H9 (cell line): Measurements from ENCODE around the gene MTERF4. TPM values are rescaled to one million over a fixed set of nuclear protein-coding genes. Genes with fewer than 3 reads are reported as not detected.

Experiments
- DNase-seq: peaks from one replicate; pipeline ENCODE4 v3.0.0-alpha.2; 2017
- H2AFZ ChIP-seq: one replicate; pipeline ENCODE4 v1.6.1; 2013; ENCODE audit warnings: mild to moderate bottlenecking, low read length, control low read depth, moderate library complexity
- H2AK5ac ChIP-seq: 2 replicates; pipeline ENCODE4 v1.6.1; 2013; ENCODE audit warnings: low read length, control low read depth, mixed read lengths; ENCODE audit not compliant: insufficient read length
- H2BK120ac ChIP-seq: one replicate; pipeline ENCODE4 v1.6.1; 2013; ENCODE audit warnings: low read depth, mild to moderate bottlenecking, low read length, control low read depth, inconsistent platforms; ENCODE audit not compliant: poor library complexity, severe bottlenecking
- H2BK12ac ChIP-seq: 2 replicates; pipeline ENCODE4 v1.6.1; 2013; ENCODE audit warnings: low read length, control low read depth, mixed read lengths, low read depth; ENCODE audit not compliant: insufficient read length
- H2BK15ac ChIP-seq: 2 replicates; pipeline ENCODE4 v1.6.1; 2013; ENCODE audit warnings: low read depth, low read length, control low read depth
- H2BK20ac ChIP-seq: one replicate; pipeline ENCODE4 v1.6.1; 2013; ENCODE audit warnings: low read depth, mild to moderate bottlenecking, low read length, control low read depth, inconsistent platforms; ENCODE audit not compliant: poor library complexity, severe bottlenecking
- H2BK5ac ChIP-seq: 2 replicates; pipeline ENCODE4 v1.6.1; 2013; ENCODE audit warnings: low read length, control low read depth, mixed read lengths; ENCODE audit not compliant: insufficient read length
- H3K14ac ChIP-seq: 2 replicates; pipeline ENCODE4 v1.6.1; 2013; ENCODE audit warnings: low read length, control low read depth; ENCODE audit not compliant: insufficient read depth
- H3K18ac ChIP-seq: 2 replicates; pipeline ENCODE4 v1.6.1; 2013; ENCODE audit warnings: low read depth, mild to moderate bottlenecking, mixed read lengths, low read length, control low read depth; ENCODE audit not compliant: insufficient read length
- H3K23ac ChIP-seq: 2 replicates; pipeline ENCODE4 v1.6.1; 2013; ENCODE audit warnings: low read length, control low read depth, mixed read lengths, low read depth; ENCODE audit not compliant: insufficient read length
- H3K23me2 ChIP-seq: 2 replicates; pipeline ENCODE4 v1.6.1; 2013; ENCODE audit warnings: low read depth, mild to moderate bottlenecking, mixed read lengths, low read length, control low read depth; ENCODE audit not compliant: insufficient read length, poor library complexity, severe bottlenecking
- H3K27ac ChIP-seq: 2 replicates; pipeline ENCODE4 v1.5.1; 2013; ENCODE audit warnings: low read length, control low read depth, mixed read lengths, low read depth; ENCODE audit not compliant: insufficient read length
- H3K27me3 ChIP-seq: 2 replicates; pipeline ENCODE4 v1.6.1; 2013; ENCODE audit warnings: low read length, control low read depth, inconsistent platforms; ENCODE audit not compliant: insufficient read depth
- H3K4ac ChIP-seq: 2 replicates; pipeline ENCODE4 v1.6.1; 2013; ENCODE audit warnings: low read depth, mild to moderate bottlenecking, control low read depth, inconsistent platforms, low read length, moderate library complexity
- H3K4me1 ChIP-seq: 2 replicates; pipeline ENCODE4 v1.6.1; 2013; ENCODE audit warnings: low read length, control low read depth, inconsistent platforms; ENCODE audit not compliant: insufficient read depth
- H3K4me2 ChIP-seq: 2 replicates; pipeline ENCODE4 v1.6.1; 2013; ENCODE audit warnings: low read length, control low read depth, mixed read lengths; ENCODE audit not compliant: insufficient read length, insufficient read depth
- H3K56ac ChIP-seq: 2 replicates; pipeline ENCODE4 v1.6.1; 2013; ENCODE audit warnings: low read depth, mild to moderate bottlenecking, mixed read lengths, low read length, control low read depth; ENCODE audit not compliant: insufficient read length
- H3K79me1 ChIP-seq: 2 replicates; pipeline ENCODE4 v1.6.1; 2013; ENCODE audit warnings: low read depth, mild to moderate bottlenecking, moderate library complexity, low read length, control low read depth, inconsistent platforms; ENCODE audit not compliant: insufficient read depth, poor library complexity, severe bottlenecking
- H3K79me2 ChIP-seq: 2 replicates; pipeline ENCODE4 v1.6.1; 2013; ENCODE audit warnings: low read length, control low read depth, inconsistent platforms; ENCODE audit not compliant: insufficient read depth
- H3K9ac ChIP-seq: 2 replicates; pipeline ENCODE4 v1.6.1; 2013; ENCODE audit warnings: low read length, control low read depth, mixed read lengths; ENCODE audit not compliant: insufficient read length; ENCODE audit errors: extremely low read depth
- H3K9me3 ChIP-seq: one replicate; pipeline ENCODE4 v1.6.1; 2013; ENCODE audit warnings: low read depth, low read length, inconsistent platforms; ENCODE audit not compliant: control insufficient read depth
- H3T11ph ChIP-seq: one replicate; pipeline ENCODE4 v1.6.1; 2013; ENCODE audit warnings: mild to moderate bottlenecking, low read length, control low read depth, inconsistent platforms
- H4K20me1 ChIP-seq: one replicate; pipeline ENCODE4 v1.6.1; 2013; ENCODE audit not compliant: control insufficient read depth, insufficient read length, insufficient read depth
- H4K5ac ChIP-seq: 2 replicates; pipeline ENCODE4 v1.6.1; 2013; ENCODE audit warnings: low read depth, mild to moderate bottlenecking, mixed read lengths, low read length, control low read depth; ENCODE audit not compliant: insufficient read length
- H4K8ac ChIP-seq: replicated peaks from 2 replicates; pipeline ENCODE4 v1.6.1; 2013; ENCODE audit warnings: low read length, control low read depth, mixed read lengths, low read depth; ENCODE audit not compliant: insufficient read length
- H4K91ac ChIP-seq: 2 replicates; pipeline ENCODE4 v1.6.1; 2013; ENCODE audit warnings: low read depth, mild to moderate bottlenecking, moderate library complexity, mixed read lengths, low read length, control low read depth; ENCODE audit not compliant: insufficient read length
- H3K27ac Mint-ChIP-seq, 3 experiments: 2 replicates in 2 of 3; 3 replicates in 1 of 3; pipeline ENCODE4 v1.8.0; 2020 to 2021; ENCODE audit warnings: mixed read lengths in 3 of 3, mild to moderate bottlenecking in 1 of 3, moderate library complexity in 1 of 3
- H3K27me3 Mint-ChIP-seq: 2 replicates; pipeline ENCODE4 v1.8.0; 2021; ENCODE audit warnings: low read depth, mild to moderate bottlenecking, moderate library complexity, mixed read lengths
- H3K36me3 Mint-ChIP-seq, 3 experiments: 2 replicates in 2 of 3; 3 replicates in 1 of 3; pipeline ENCODE4 v1.8.0; 2020 to 2021; ENCODE audit warnings: low read depth in 3 of 3, mixed read lengths in 3 of 3; ENCODE audit not compliant: insufficient read depth in 1 of 3
- H3K4me1 Mint-ChIP-seq, 2 experiments: 2 replicates each; pipeline ENCODE4 v1.8.0; 2020; ENCODE audit warnings: mixed read lengths in 2 of 2
- H3K4me3 Mint-ChIP-seq, 2 experiments: 2 replicates in 1 of 2; 3 replicates in 1 of 2; pipeline ENCODE4 v1.8.0; 2020 to 2021; ENCODE audit warnings: mild to moderate bottlenecking in 2 of 2, mixed read lengths in 2 of 2, moderate library complexity in 1 of 2
- H3K9me3 Mint-ChIP-seq, 2 experiments: 2 replicates in 1 of 2; 3 replicates in 1 of 2; pipeline ENCODE4 v1.8.0; 2020; ENCODE audit warnings: mild to moderate bottlenecking in 2 of 2, mixed read lengths in 2 of 2, moderate library complexity in 1 of 2
- CTCF ChIP-seq: fragments of 200-600 bp; sonication (generic); conservative IDR thresholded peaks from 3 replicates; pipeline ENCODE4 v1.8.0; 2021; ENCODE audit warnings: antibody characterized with exemption, mild to moderate bottlenecking
- WGBS: extraction: QIAGEN DNeasy Blood & Tissue Kit; methylation state at CpG from one replicate; pipeline ENCODE4 v1.1.7; 2013; ENCODE audit warnings: missing lambda C conversion rate, low lambda C conversion rate, mixed read lengths; ENCODE audit not compliant: insufficient read length; ENCODE audit errors: extremely low coverage; 5-methylcytosine and 5-hydroxymethylcytosine counted together
- total RNA-seq: library from RNA; stranded (reverse); gene quantifications from 2 replicates; pipeline ENCODE4 v1.2.1, GENCODE V29; 2021

Gene MTERF4
- total RNA-seq, 1 experiment from 2014 or later, result 35.0 TPM

- WGBS, result no CpG with 5 or more reads among the region's 6 CpGs
- H2BK5ac ChIP-seq, result no peak overlapping the region
Measured at GRCh38 chr2:241061275-241061674, 40.8 kb downstream of the MTERF4 start.

More at GRCh38 chr2:241061275-241061674, 40.8 kb downstream of the MTERF4 start:
- Mint-ChIP-seq H3K9me3 (no peaks in the 10 kb centered on the region; a peak in 2 of 5 replicates), H3K4me1 (peaks cover 0 to 7% of the 10 kb centered on the region in 2 experiments; a peak in 2 of 4 replicates), H3K27ac (no peak overlapping the region), H3K27me3 (no peaks in the 10 kb centered on the region; the same call in 1 of the 2 replicates), H3K36me3 (no peaks in the 10 kb centered on the region), H3K4me3 (no peak overlapping the region)
- H4K5ac ChIP-seq, result no peak overlapping the region
- H2BK20ac ChIP-seq, result no peak overlapping the region
- no peak overlapping the region for H2BK15ac ChIP-seq
- H3K56ac ChIP-seq, result no peak overlapping the region
- no peak overlapping the region for H2AK5ac ChIP-seq
- no peak overlapping the region for H2BK120ac ChIP-seq
- no peak overlapping the region for H3K4ac ChIP-seq
- no peak for TF ChIP-seq CTCF
- no peaks in the 10 kb centered on the region for H3K79me1 ChIP-seq
- H3K23ac ChIP-seq, result no peak overlapping the region
- no peak overlapping the region for H3K18ac ChIP-seq
- no peaks in the 10 kb centered on the region for H4K20me1 ChIP-seq
- H3K79me2 ChIP-seq, result no peaks in the 10 kb centered on the region
- DNase-seq, result no peak
- no peaks in the 10 kb centered on the region for H3K4me1 ChIP-seq
- no peak overlapping the region for H4K8ac ChIP-seq
- no peak overlapping the region for H4K91ac ChIP-seq
- H3K27me3 ChIP-seq, result no peaks in the 10 kb centered on the region
- H2BK12ac ChIP-seq, result no peak overlapping the region
- H3K9me3 ChIP-seq, result no peaks in the 10 kb centered on the region
- no peaks in the 10 kb centered on the region for H3K23me2 ChIP-seq
- H3K14ac ChIP-seq, result no peak overlapping the region
- H3K27ac ChIP-seq, result no peak overlapping the region
- H2AFZ ChIP-seq, result no peak overlapping the region
- H3K9ac ChIP-seq, result no peak overlapping the region
- H3T11ph ChIP-seq, result no peak overlapping the region
- H3K4me2 ChIP-seq, result no peak overlapping the region
